Measurements from ENCODE around the gene SNTB2.

The SNTB2 gene

GRCh38 chr16:69344171-69344570, 157.2 kb downstream of the SNTB2 start:
- DNase-seq (ENCODE audit: low spot score): no peak

- DNase-seq (ENCODE audit: low spot score): no peak
These were observed 159.0 kb downstream of the SNTB2 start for GRCh38 chr16:69345923-69346322.

GRCh38 chr16:69346683-69347082, 159.7 kb downstream of the SNTB2 start:
- no peak for DNase-seq (ENCODE audit: low spot score)

- DNase-seq (ENCODE audit: low spot score): no peak
These were observed 161.3 kb downstream of the SNTB2 start for GRCh38 chr16:69348222-69348621.

GRCh38 chr16:69349536-69349935, 162.6 kb downstream of the SNTB2 start:
- DNase-seq (ENCODE audit: low spot score): no peak

- no peak for DNase-seq (ENCODE audit: low spot score)
These were observed 163.7 kb downstream of the SNTB2 start for GRCh38 chr16:69350536-69351133.

- DNase-seq (ENCODE audit: low spot score): no peak
These were observed 164.5 kb downstream of the SNTB2 start, which contains the start of gene TMED6 for GRCh38 chr16:69351309-69352027. Gene TMED6 (minus strand): TSS chr16:69351786. CDS start chr16:69351753, 33 bp downstream.

Data from kidney capillary endothelial cell (primary cell).